ENCODE measurements around the gene ZNF593. TPM values are rescaled to one million over a fixed set of nuclear protein-coding genes. Genes with fewer than 3 reads are reported as not detected.

The ZNF593 gene
- total RNA-seq, 1 experiment from 2014 or later: 22.2 TPM

DNA sequence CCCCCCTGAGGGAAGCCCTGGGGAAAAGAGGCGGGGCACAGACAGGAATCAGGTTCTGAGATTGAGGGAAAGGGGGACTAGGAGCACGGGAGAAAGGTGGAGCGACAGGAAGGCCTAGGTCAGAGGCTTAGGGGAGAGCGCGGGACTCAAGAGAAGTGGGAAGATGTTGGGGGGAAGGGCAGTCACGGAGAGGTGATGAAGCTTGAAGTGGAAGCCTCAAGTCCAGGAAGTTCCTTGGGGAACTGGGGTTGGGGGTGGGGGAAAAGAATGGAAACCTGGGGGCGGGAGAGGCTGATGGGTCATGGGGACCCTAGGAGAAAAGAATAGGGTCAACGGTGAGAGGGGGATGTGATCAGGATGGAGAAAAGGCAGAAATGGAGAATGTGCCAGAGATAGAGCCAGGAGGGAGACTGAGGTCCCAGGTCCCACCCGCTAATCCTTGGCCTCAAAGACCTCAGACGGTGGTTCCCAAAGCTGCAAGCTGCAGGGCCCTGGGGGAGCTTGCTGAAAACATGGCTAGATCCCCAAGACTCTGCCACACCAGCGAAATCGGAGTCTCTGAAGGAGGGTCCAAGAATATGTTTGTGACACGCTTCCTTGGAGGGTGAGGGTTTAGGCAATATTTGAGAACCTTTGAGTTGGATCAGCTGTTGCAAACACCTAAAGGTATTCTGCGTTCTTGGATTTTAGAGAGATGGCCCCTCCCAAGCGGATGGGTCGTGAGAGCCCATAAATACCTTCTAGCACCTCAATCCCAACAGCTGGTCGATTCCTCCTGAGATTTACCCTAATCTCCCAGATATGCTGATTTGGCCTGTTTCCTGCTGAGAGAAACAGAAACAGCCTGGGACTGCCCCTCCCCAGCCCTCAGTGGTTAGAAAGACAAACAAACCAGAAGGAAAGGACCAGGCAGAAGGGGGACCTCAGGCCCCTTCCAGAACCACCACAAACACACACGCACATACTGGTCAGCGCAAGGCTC lies 4.6 kb upstream of the ZNF593 start:
- intact Hi-C loops (cut with micrococcal nuclease; ENCODE audit: unreplicated experiment): loop anchor here (5.0 kb wide), 1 partner anchor 58 kb away; no protein-coding TSS in a partner anchor

DNA sequence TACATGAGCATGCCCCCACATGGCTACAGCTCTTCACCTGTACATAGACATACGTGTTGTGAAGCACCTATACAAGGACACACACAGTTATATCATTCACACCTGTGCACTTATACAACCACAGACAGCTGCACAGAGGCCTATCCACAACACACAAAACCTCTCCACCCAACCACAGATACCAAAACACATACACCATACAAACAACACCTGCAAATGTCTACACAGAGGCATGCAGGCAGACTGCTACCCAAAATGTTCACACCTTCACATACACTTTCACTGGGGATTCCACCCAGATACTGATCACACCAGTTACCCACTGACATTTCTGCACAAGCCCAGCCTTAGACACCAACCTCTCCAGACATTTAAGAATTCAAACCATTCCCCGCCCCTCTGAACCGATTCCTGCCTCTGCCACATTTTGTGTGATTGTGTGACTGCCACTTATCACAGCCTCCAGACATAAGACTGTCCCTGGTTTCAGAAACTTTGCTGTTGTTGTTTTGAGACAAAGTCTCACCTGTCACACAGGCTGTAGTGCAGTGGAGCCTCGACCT lies 2.9 kb upstream of the ZNF593 start:
- Mint-ChIP-seq H3K4me3 (ENCODE audit: low read depth, unreplicated experiment) (no peak overlapping the region), H3K9me3 (ENCODE audit: low read depth, unreplicated experiment) (no peaks in the 10 kb centered on the region), H3K4me1 (ENCODE audit: low read depth, unreplicated experiment) (no peaks in the 10 kb centered on the region), H3K27ac (ENCODE audit: unreplicated experiment) (no peak overlapping the region), H3K36me3 (ENCODE audit: insufficient read depth, unreplicated experiment) (peaks cover 29% of the 10 kb centered on the region), H3K27me3 (ENCODE audit: unreplicated experiment) (peaks cover 13% of the 10 kb centered on the region)
- BruUV-seq (replicated peaks): no TSS peak
- intact Hi-C loops (cut with micrococcal nuclease; ENCODE audit: unreplicated experiment): no loop called here
- DNase-seq: no peak
- TF ChIP-seq, protein P1, sequence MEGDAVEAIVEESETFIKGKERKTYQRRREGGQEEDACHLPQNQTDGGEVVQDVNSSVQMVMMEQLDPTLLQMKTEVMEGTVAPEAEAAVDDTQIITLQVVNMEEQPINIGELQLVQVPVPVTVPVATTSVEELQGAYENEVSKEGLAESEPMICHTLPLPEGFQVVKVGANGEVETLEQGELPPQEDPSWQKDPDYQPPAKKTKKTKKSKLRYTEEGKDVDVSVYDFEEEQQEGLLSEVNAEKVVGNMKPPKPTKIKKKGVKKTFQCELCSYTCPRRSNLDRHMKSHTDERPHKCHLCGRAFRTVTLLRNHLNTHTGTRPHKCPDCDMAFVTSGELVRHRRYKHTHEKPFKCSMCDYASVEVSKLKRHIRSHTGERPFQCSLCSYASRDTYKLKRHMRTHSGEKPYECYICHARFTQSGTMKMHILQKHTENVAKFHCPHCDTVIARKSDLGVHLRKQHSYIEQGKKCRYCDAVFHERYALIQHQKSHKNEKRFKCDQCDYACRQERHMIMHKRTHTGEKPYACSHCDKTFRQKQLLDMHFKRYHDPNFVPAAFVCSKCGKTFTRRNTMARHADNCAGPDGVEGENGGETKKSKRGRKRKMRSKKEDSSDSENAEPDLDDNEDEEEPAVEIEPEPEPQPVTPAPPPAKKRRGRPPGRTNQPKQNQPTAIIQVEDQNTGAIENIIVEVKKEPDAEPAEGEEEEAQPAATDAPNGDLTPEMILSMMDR (IDR thresholded peaks at IDR 0.05; ENCODE audit: unreplicated experiment): no peak
- CTCF ChIA-PET: no interaction called here

More for the DNA sequence above, 4.6 kb upstream of the ZNF593 start:
- peaks cover 13% of the 10 kb centered on the region for H3K27me3 Mint-ChIP-seq (ENCODE audit: unreplicated experiment)
- TF ChIP-seq, protein P1 (IDR thresholded peaks at IDR 0.05; ENCODE audit: unreplicated experiment): no peak
- no peak for DNase-seq
- H3K4me3 Mint-ChIP-seq (ENCODE audit: low read depth, unreplicated experiment): peak overlapping the region; percentile 50
- BruUV-seq (replicated peaks): no TSS peak
- H3K9me3 Mint-ChIP-seq (ENCODE audit: low read depth, unreplicated experiment): no peaks in the 10 kb centered on the region
- peaks cover 20% of the 10 kb centered on the region for H3K36me3 Mint-ChIP-seq (ENCODE audit: insufficient read depth, unreplicated experiment)
- H3K4me1 Mint-ChIP-seq (ENCODE audit: low read depth, unreplicated experiment): no peaks in the 10 kb centered on the region
- H3K27ac Mint-ChIP-seq (ENCODE audit: unreplicated experiment): no peak overlapping the region
- CTCF ChIA-PET: no interaction called here

DNA sequence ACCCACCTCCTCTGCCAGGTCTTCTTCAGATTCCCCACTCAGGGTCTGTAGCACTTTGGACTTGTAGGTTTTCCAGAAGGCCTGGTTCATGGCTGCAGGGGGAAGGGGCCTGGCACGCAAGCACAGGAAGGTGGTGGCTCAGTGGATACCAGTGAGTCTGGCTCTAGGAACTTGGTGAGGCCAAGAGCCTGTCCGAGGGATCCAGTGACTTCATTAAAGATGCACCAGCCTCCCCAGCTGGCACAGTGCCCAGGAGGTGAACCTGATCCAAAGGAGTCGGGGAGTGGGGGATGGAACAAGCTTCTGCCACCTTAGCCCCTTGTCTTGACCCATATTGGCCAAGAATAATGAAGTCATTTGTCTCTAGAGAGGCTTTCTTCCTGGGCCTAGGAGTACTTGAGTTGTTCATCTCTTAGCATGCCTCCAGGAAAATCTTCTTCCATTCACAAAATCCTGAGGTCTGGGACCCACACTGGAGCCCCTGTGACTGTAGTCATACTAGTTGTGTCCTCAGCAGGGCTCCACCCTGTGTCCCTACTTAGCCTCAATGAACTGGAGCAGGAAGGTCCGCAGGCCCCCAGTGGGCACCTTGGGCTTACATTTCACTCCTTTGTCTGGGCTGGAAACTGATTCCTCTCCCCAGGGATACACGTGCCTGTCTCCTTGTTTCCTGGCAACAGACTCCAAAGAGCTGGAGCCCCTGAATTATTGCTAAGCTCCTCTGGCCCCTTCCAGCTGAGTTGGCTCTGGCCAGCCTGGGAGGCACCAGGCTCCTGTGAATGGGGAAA lies 1.1 kb upstream of the ZNF593 start, which contains the start of gene C1orf232:
C1orf232 (minus strand) TSS at position 554 of the 788 bp plus-strand sequence; CDS start at position 90, 464 bp downstream.
- Mint-ChIP-seq H3K4me3 (ENCODE audit: low read depth, unreplicated experiment) (peak within 1 kb of the TSS; percentile 81), H3K9me3 (ENCODE audit: low read depth, unreplicated experiment) (no peaks in the 10 kb centered on the region), H3K36me3 (ENCODE audit: insufficient read depth, unreplicated experiment) (peaks cover 25% of the 10 kb centered on the region), H3K4me1 (ENCODE audit: low read depth, unreplicated experiment) (no peaks in the 10 kb centered on the region), H3K27me3 (ENCODE audit: unreplicated experiment) (peaks cover 13% of the 10 kb centered on the region), H3K27ac (ENCODE audit: unreplicated experiment) (peak within 1 kb of the TSS; percentile 52)
- intact Hi-C loops (cut with micrococcal nuclease; ENCODE audit: unreplicated experiment): no loop called here
- TF ChIP-seq, protein P1 (IDR thresholded peaks at IDR 0.05; ENCODE audit: unreplicated experiment): no peak
- BruUV-seq (replicated peaks): no TSS peak
- DNase-seq: no peak
- CTCF ChIA-PET: no interaction called here

DNA sequence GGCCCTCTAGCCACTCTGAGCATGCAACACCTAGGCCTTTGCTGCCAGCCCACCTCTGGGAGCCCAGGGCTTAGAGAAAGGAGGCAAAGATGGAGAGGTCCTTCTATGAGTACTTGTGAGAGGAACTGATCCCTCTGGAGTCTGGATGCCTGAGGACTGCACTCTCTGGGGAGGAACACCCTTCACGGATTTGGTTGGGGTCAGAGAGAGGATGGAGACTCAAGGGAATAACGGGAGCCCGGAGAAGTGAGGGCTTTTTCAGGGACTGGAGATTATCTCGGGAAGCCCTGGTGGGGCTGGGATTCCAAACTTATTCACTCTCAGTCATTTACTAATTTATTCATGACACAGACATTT lies 532 bp upstream of the ZNF593 start:
- Mint-ChIP-seq H3K4me1 (ENCODE audit: low read depth, unreplicated experiment) (no peaks in the 10 kb centered on the region), H3K27ac (ENCODE audit: unreplicated experiment) (no peak overlapping the region), H3K4me3 (ENCODE audit: low read depth, unreplicated experiment) (peak overlapping the region; percentile 81), H3K27me3 (ENCODE audit: unreplicated experiment) (peaks cover 12% of the 10 kb centered on the region), H3K36me3 (ENCODE audit: insufficient read depth, unreplicated experiment) (peaks cover 24% of the 10 kb centered on the region), H3K9me3 (ENCODE audit: low read depth, unreplicated experiment) (no peaks in the 10 kb centered on the region)
- TF ChIP-seq, protein P1 (IDR thresholded peaks at IDR 0.05; ENCODE audit: unreplicated experiment): no peak
- CTCF ChIA-PET: interaction anchor here (0.9 to 1.3 kb wide), 5 partner anchors 56 to 133 kb away, joined by 3 to 20 read pairs (median 6); partner anchors contain the start of gene CEP85
- no peak for DNase-seq
- BruUV-seq (replicated peaks): no TSS peak
- intact Hi-C loops (cut with micrococcal nuclease; ENCODE audit: unreplicated experiment): no loop called here
